Neural progenitor cell (in vitro differentiated cells): ENCODE data around the gene KLHL18.

Source experiments
- CTCF ChIP-seq: fragments of 200-600 bp; sonication (generic); IDR thresholded peaks from 2 replicates; pipeline ENCODE4 v1.5.1; 2017; ENCODE audit warnings: antibody characterized with exemption, mild to moderate bottlenecking
- EZH2 ChIP-seq: fragments of 200-600 bp; sonication (generic); IDR thresholded peaks from 2 replicates; pipeline ENCODE4 v1.6.1; 2017; ENCODE audit warnings: antibody characterized with exemption, mild to moderate bottlenecking, moderate library complexity

- TF ChIP-seq CTCF (no peak), EZH2 (no peak)
These were observed 1.0 kb downstream of the KLHL18 start for GRCh38 chr3:47283591-47284364.
